Lung (tissue), 12 donors: ENCODE results near the gene FAM3A. TPM values are rescaled to one million over a fixed set of nuclear protein-coding genes. Genes with fewer than 3 reads are reported as not detected.

Experiments used
- ATAC-seq: fragments of 200-7000 bp; cut with Tn5 transposase; one replicate; pipeline ENCODE4 v1.9.1; 2020; ENCODE audit warnings: moderate number of reproducible peaks; ENCODE audit not compliant: insufficient read depth, low FRiP score
- DNase-seq, 3 donors: peaks; one replicate each; pipeline ENCODE4 v3.0.0-alpha.2; 2013 to 2017
- H3K27ac ChIP-seq, 2 donors: one replicate each; pipeline ENCODE4 v1.5.1; 2013; ENCODE audit warnings: mild to moderate bottlenecking in 2 of 2, moderate library complexity in 2 of 2, control low read depth in 1 of 2, inconsistent platforms in 1 of 2, low read depth in 1 of 2, low read length in 1 of 2
- H3K27me3 ChIP-seq, 3 donors: one replicate each; pipeline ENCODE4 v1.5.1; 2013; ENCODE audit warnings: low read length in 2 of 3; ENCODE audit not compliant: control insufficient read depth in 3 of 3, insufficient read depth in 3 of 3
- H3K36me3 ChIP-seq, 4 donors: one replicate each; pipeline ENCODE4 v1.5.1; 2013; ENCODE audit warnings: low read length in 4 of 4, mild to moderate bottlenecking in 1 of 4, moderate library complexity in 1 of 4; ENCODE audit not compliant: control insufficient read depth in 4 of 4, insufficient read depth in 4 of 4
- H3K4me1 ChIP-seq, 5 donors: one replicate each; pipeline ENCODE4 v1.5.1; 2013; ENCODE audit warnings: low read length in 5 of 5, mild to moderate bottlenecking in 2 of 5, moderate library complexity in 1 of 5; ENCODE audit not compliant: control insufficient read depth in 5 of 5, insufficient read depth in 5 of 5
- H3K4me3 ChIP-seq: one replicate; pipeline ENCODE4 v1.5.1; 2013; ENCODE audit warnings: mild to moderate bottlenecking, control low read depth, moderate library complexity
- H3K9ac ChIP-seq, 2 donors: one replicate each; pipeline ENCODE4 v1.5.1; 2013; ENCODE audit warnings: low read length in 2 of 2, control low read depth in 1 of 2; ENCODE audit not compliant: insufficient read depth in 1 of 2
- H3K9me3 ChIP-seq, 4 donors: one replicate each; pipeline ENCODE4 v1.5.1; 2013; ENCODE audit warnings: low read length in 3 of 4, mild to moderate bottlenecking in 1 of 4, moderate library complexity in 1 of 4; ENCODE audit not compliant: control insufficient read depth in 4 of 4, insufficient read depth in 3 of 4
- CTCF ChIP-seq: IDR thresholded peaks from 2 replicates; pipeline ENCODE4 v1.5.1; 2012; ENCODE audit warnings: mild to moderate bottlenecking; ENCODE audit errors: control extremely low read depth, extremely low read depth
- whole genome bisulfite sequencing, 2 donors: extraction: QIAGEN DNeasy Blood & Tissue Kit; methylation state at CpG; one replicate each; pipeline ENCODE4 v1.1.7; 2013; 5-methylcytosine and 5-hydroxymethylcytosine counted together
- polyA plus RNA-seq, 2 donors: library from polyadenylated mRNA; stranded (reverse); fragments of 200-250 nt; gene quantifications; one replicate each; pipeline ENCODE4 v1.2.1, GENCODE V29; 2013
- total RNA-seq, 2 donors: library from RNA; depleted of rRNA in 1 of 2; stranded (reverse); fragments of >200 nt in 1 of 2; gene quantifications; one replicate each; pipeline ENCODE4 v1.2.1, GENCODE V29; 2014 to 2021
- donor health status: control.
- donor health status: control.
- donor health status: Bipolar disorder and iron deficiency.
- donor health status: healthy.
- donor health status: DM: yes; HTN: yes; CAD: no.

FAM3A gene
- total and polyA plus RNA-seq, 4 donors, result 21.5 to 61.2 (median 46.2) TPM

GRCh38 chrX:154532690-154533089 lies 16.7 kb upstream of the FAM3A start:
- TF ChIP-seq CTCF, result no peak
- Histone ChIP-seq H3K9ac (no peak overlapping the region), H3K27me3 (no peaks in the 10 kb centered on the region), H3K36me3 (peaks cover 0 to 19% (median 4%) of the 10 kb centered on the region in 4 donors), H3K4me3 (no peak overlapping the region), H3K9me3 (peaks cover 0 to 3% (median 0%) of the 10 kb centered on the region in 4 donors), H3K4me1 (peaks cover 0 to 4% (median 0%) of the 10 kb centered on the region in 5 donors), H3K27ac (no peak overlapping the region)
- DNase-seq (no peak), ATAC-seq (no peak)
- 90 to 91% methylated on average over 10 to 23 of the region's 23 CpGs for WGBS, 2 donors

GRCh38 chrX:154531626-154532025 lies 15.6 kb upstream of the FAM3A start:
- ATAC-seq, result no peak
- Histone ChIP-seq H3K9ac (no peak overlapping the region), H3K9me3 (peaks cover 0 to 3% (median 0%) of the 10 kb centered on the region in 4 donors), H3K27ac (no peak overlapping the region), H3K36me3 (peaks cover 0 to 19% (median 4%) of the 10 kb centered on the region in 4 donors), H3K4me3 (no peak overlapping the region), H3K4me1 (peaks cover 0 to 12% (median 3%) of the 10 kb centered on the region in 5 donors), H3K27me3 (no peaks in the 10 kb centered on the region)
- WGBS, 2 donors, result 75 to 87% methylated on average over 6 to 16 of the region's 16 CpGs
- no peak for TF ChIP-seq CTCF
- DNase-seq, result peak in 2 of 3 donors; percentile 43 to 48

GRCh38 chrX:154530286-154530685 lies 14.3 kb upstream of the FAM3A start:
- ATAC-seq (no peak), DNase-seq (no peak)
- no peak overlapping the region for H3K27ac ChIP-seq
- H3K27me3 ChIP-seq, result no peaks in the 10 kb centered on the region
- 80 to 85% methylated on average over 7 to 11 of the region's 11 CpGs for WGBS, 2 donors
- no peak overlapping the region for H3K4me3 ChIP-seq
- no peak for TF ChIP-seq CTCF
- no peak overlapping the region for H3K9ac ChIP-seq
- peaks cover 0 to 3% (median 0%) of the 10 kb centered on the region in 4 donors for H3K9me3 ChIP-seq
- H3K4me1 ChIP-seq, result peaks cover 0 to 12% (median 3%) of the 10 kb centered on the region in 5 donors
- H3K36me3 ChIP-seq, result peaks cover 0 to 18% (median 3%) of the 10 kb centered on the region in 4 donors

- peaks cover 0 to 8% (median 3%) of the 10 kb centered on the region in 5 donors for H3K4me1 ChIP-seq
- no peak overlapping the region for H3K9ac ChIP-seq
- ATAC-seq (no peak), DNase-seq (no peak)
- H3K36me3 ChIP-seq, result peaks cover 0 to 14% (median 2%) of the 10 kb centered on the region in 4 donors
- WGBS, 2 donors, result 78 to 84% methylated on average over 5 to 6 of the region's 6 CpGs
- TF ChIP-seq CTCF, result no peak
- no peak overlapping the region for H3K27ac ChIP-seq
- H3K27me3 ChIP-seq, result no peaks in the 10 kb centered on the region
- H3K4me3 ChIP-seq, result no peak overlapping the region
- H3K9me3 ChIP-seq, result peaks cover 0 to 3% (median 0%) of the 10 kb centered on the region in 4 donors
Observed at GRCh38 chrX:154529206-154529612, 13.2 kb upstream of the FAM3A start.
